ENCODE data around the gene FRMD4A.
"Not testable (repeated sequence)": the region's sequence is repeated elsewhere in the genome, so short reads cannot be mapped to it uniquely, and the experiment has no call there.

The FRMD4A gene

GRCh38 chr10:14047431-14047830, 283.3 kb downstream of the FRMD4A start:
- H3K36me3 ChIP-seq (ENCODE audit: insufficient read depth, low read length) = no peaks in the 10 kb centered on the region
- 90% methylated on average over 2 of the region's 2 CpGs for WGBS

GRCh38 chr10:14042051-14042450, 288.7 kb downstream of the FRMD4A start:
- WGBS = 96% methylated on average over 7 of the region's 7 CpGs
- H3K36me3 ChIP-seq (ENCODE audit: insufficient read depth, low read length); H3K4me1 ChIP-seq (ENCODE audit: insufficient read depth, low read length); H3K9me3 ChIP-seq (ENCODE audit: insufficient read depth, low read depth, low read length); H3K4me3 ChIP-seq (ENCODE audit: low read length); H3K27ac ChIP-seq (ENCODE audit: low read depth, low read length); H3K9ac ChIP-seq (ENCODE audit: low read depth, low read length); H3K27me3 ChIP-seq (ENCODE audit: insufficient read depth, low read length): not testable (repeated sequence)

More at GRCh38 chr10:14047431-14047830, 283.3 kb downstream of the FRMD4A start:
- H3K9me3 ChIP-seq (ENCODE audit: insufficient read depth, low read depth, low read length) = no peaks in the 10 kb centered on the region
- no peak overlapping the region for H3K9ac ChIP-seq (ENCODE audit: low read depth, low read length)
- no peak overlapping the region for H3K27ac ChIP-seq (ENCODE audit: low read depth, low read length)
- H3K4me1 ChIP-seq (ENCODE audit: insufficient read depth, low read length) = no peaks in the 10 kb centered on the region
- no peak overlapping the region for H3K4me3 ChIP-seq (ENCODE audit: low read length)
- H3K27me3 ChIP-seq (ENCODE audit: insufficient read depth, low read length) = no peaks in the 10 kb centered on the region

- Histone ChIP-seq H3K9me3 (ENCODE audit: insufficient read depth, low read depth, low read length) (no peaks in the 10 kb centered on the region), H3K9ac (ENCODE audit: low read depth, low read length) (no peak overlapping the region), H3K4me3 (ENCODE audit: low read length) (no peak overlapping the region), H3K27me3 (ENCODE audit: insufficient read depth, low read length) (no peaks in the 10 kb centered on the region), H3K4me1 (ENCODE audit: insufficient read depth, low read length) (peaks cover 4% of the 10 kb centered on the region; the same call in 1 of the 2 replicates), H3K36me3 (ENCODE audit: insufficient read depth, low read length) (no peaks in the 10 kb centered on the region), H3K27ac (ENCODE audit: low read depth, low read length) (no peak overlapping the region)
- 91% methylated on average over 8 of the region's 9 CpGs for WGBS
These were observed 289.7 kb downstream of the FRMD4A start for GRCh38 chr10:14040787-14041631.

GRCh38 chr10:14039968-14040668, 290.6 kb downstream of the FRMD4A start:
- Histone ChIP-seq H3K4me3 (ENCODE audit: low read length) (no peak overlapping the region), H3K27ac (ENCODE audit: low read depth, low read length) (no peak overlapping the region), H3K36me3 (ENCODE audit: insufficient read depth, low read length) (no peaks in the 10 kb centered on the region), H3K27me3 (ENCODE audit: insufficient read depth, low read length) (no peaks in the 10 kb centered on the region), H3K9ac (ENCODE audit: low read depth, low read length) (no peak overlapping the region), H3K9me3 (ENCODE audit: insufficient read depth, low read depth, low read length) (no peaks in the 10 kb centered on the region), H3K4me1 (ENCODE audit: insufficient read depth, low read length) (peaks cover 4% of the 10 kb centered on the region; the same call in 1 of the 2 replicates)
- 82% methylated on average over 4 of the region's 4 CpGs for WGBS

GRCh38 chr10:14036233-14036632, 294.5 kb downstream of the FRMD4A start:
- Histone ChIP-seq H3K9ac (ENCODE audit: low read depth, low read length) (no peak overlapping the region), H3K36me3 (ENCODE audit: insufficient read depth, low read length) (no peaks in the 10 kb centered on the region), H3K9me3 (ENCODE audit: insufficient read depth, low read depth, low read length) (no peaks in the 10 kb centered on the region), H3K27ac (ENCODE audit: low read depth, low read length) (no peak overlapping the region), H3K4me3 (ENCODE audit: low read length) (no peak overlapping the region), H3K4me1 (ENCODE audit: insufficient read depth, low read length) (peaks cover 4% of the 10 kb centered on the region; the same call in 1 of the 2 replicates), H3K27me3 (ENCODE audit: insufficient read depth, low read length) (no peaks in the 10 kb centered on the region)
- WGBS = 93% methylated on average over 7 of the region's 7 CpGs

- no peaks in the 10 kb centered on the region for H3K27me3 ChIP-seq (ENCODE audit: insufficient read depth, low read length)
- no peak overlapping the region for H3K9ac ChIP-seq (ENCODE audit: low read depth, low read length)
- H3K9me3 ChIP-seq (ENCODE audit: insufficient read depth, low read depth, low read length) = no peaks in the 10 kb centered on the region
- H3K4me1 ChIP-seq (ENCODE audit: insufficient read depth, low read length) = peaks cover 4% of the 10 kb centered on the region; the same call in 1 of the 2 replicates
- no peak overlapping the region for H3K27ac ChIP-seq (ENCODE audit: low read depth, low read length)
- WGBS = 93% methylated on average over 6 of the region's 6 CpGs
- no peak overlapping the region for H3K4me3 ChIP-seq (ENCODE audit: low read length)
- H3K36me3 ChIP-seq (ENCODE audit: insufficient read depth, low read length) = no peaks in the 10 kb centered on the region
These were observed 295.2 kb downstream of the FRMD4A start for GRCh38 chr10:14035506-14035905.

GRCh38 chr10:14032406-14032998, 298.2 kb downstream of the FRMD4A start:
- no peak overlapping the region for H3K4me3 ChIP-seq (ENCODE audit: low read length)
- no peaks in the 10 kb centered on the region for H3K27me3 ChIP-seq (ENCODE audit: insufficient read depth, low read length)
- H3K9me3 ChIP-seq (ENCODE audit: insufficient read depth, low read depth, low read length) = no peaks in the 10 kb centered on the region
- 43% methylated on average over 17 of the region's 17 CpGs for WGBS
- H3K4me1 ChIP-seq (ENCODE audit: insufficient read depth, low read length) = no peaks in the 10 kb centered on the region
- H3K27ac ChIP-seq (ENCODE audit: low read depth, low read length) = no peak overlapping the region
- H3K36me3 ChIP-seq (ENCODE audit: insufficient read depth, low read length) = no peaks in the 10 kb centered on the region
- no peak overlapping the region for H3K9ac ChIP-seq (ENCODE audit: low read depth, low read length)

- Histone ChIP-seq H3K36me3 (ENCODE audit: insufficient read depth, low read length) (no peaks in the 10 kb centered on the region), H3K9ac (ENCODE audit: low read depth, low read length) (no peak overlapping the region), H3K27me3 (ENCODE audit: insufficient read depth, low read length) (no peaks in the 10 kb centered on the region), H3K4me3 (ENCODE audit: low read length) (no peak overlapping the region), H3K9me3 (ENCODE audit: insufficient read depth, low read depth, low read length) (no peaks in the 10 kb centered on the region), H3K27ac (ENCODE audit: low read depth, low read length) (no peak overlapping the region), H3K4me1 (ENCODE audit: insufficient read depth, low read length) (peaks cover 7% of the 10 kb centered on the region; the same call in 1 of the 2 replicates)
- WGBS = 84% methylated on average over 4 of the region's 4 CpGs
These were observed 304.4 kb downstream of the FRMD4A start for GRCh38 chr10:14026325-14026724.

- WGBS = 93% methylated on average over 9 of the region's 10 CpGs
- Histone ChIP-seq H3K36me3 (ENCODE audit: insufficient read depth, low read length) (no peaks in the 10 kb centered on the region), H3K27me3 (ENCODE audit: insufficient read depth, low read length) (no peaks in the 10 kb centered on the region), H3K4me1 (ENCODE audit: insufficient read depth, low read length) (peaks cover 7% of the 10 kb centered on the region), H3K27ac (ENCODE audit: low read depth, low read length) (no peak overlapping the region), H3K9ac (ENCODE audit: low read depth, low read length) (no peak overlapping the region), H3K4me3 (ENCODE audit: low read length) (no peak overlapping the region), H3K9me3 (ENCODE audit: insufficient read depth, low read depth, low read length) (no peaks in the 10 kb centered on the region)
These were observed 305.2 kb downstream of the FRMD4A start for GRCh38 chr10:14025283-14026189.

- Histone ChIP-seq H3K27me3 (ENCODE audit: insufficient read depth, low read length) (no peaks in the 10 kb centered on the region), H3K9ac (ENCODE audit: low read depth, low read length) (no peak overlapping the region), H3K9me3 (ENCODE audit: insufficient read depth, low read depth, low read length) (no peaks in the 10 kb centered on the region), H3K4me3 (ENCODE audit: low read length) (no peak overlapping the region), H3K27ac (ENCODE audit: low read depth, low read length) (no peak overlapping the region), H3K36me3 (ENCODE audit: insufficient read depth, low read length) (no peaks in the 10 kb centered on the region), H3K4me1 (ENCODE audit: insufficient read depth, low read length) (peaks cover 7% of the 10 kb centered on the region)
- WGBS = 93% methylated on average over 15 of the region's 15 CpGs
These were observed 306.2 kb downstream of the FRMD4A start for GRCh38 chr10:14024329-14025202.

All from HUES64 (cell line).